H1 (cell line): Measurements from ENCODE around the gene HBB. TPM values are rescaled to one million over a fixed set of nuclear protein-coding genes. Genes with fewer than 3 reads are reported as not detected.
A peak's percentile ranks its signal among the peaks of the same experiment; 100 is the strongest.

Source experiments
- EZH2 ChIP-seq: fragments of 200-600 bp; sonication (generic); IDR thresholded peaks from 2 replicates; pipeline ENCODE4 v1.7.1; 2012; ENCODE audit warnings: low read depth, mild to moderate bottlenecking, moderate library complexity, low read length, inconsistent platforms; ENCODE audit not compliant: severe bottlenecking
- HDAC2 ChIP-seq, 2 experiments: fragments of 300-600 bp in 1 of 2; sonication (generic) in 1 of 2; IDR thresholded peaks; 2 replicates each; pipeline ENCODE4 v1.6.1; 2011 to 2012; ENCODE audit warnings: low read depth in 2 of 2, low read length in 2 of 2, mild to moderate bottlenecking in 2 of 2, moderate library complexity in 2 of 2, borderline replicate concordance in 1 of 2, inconsistent platforms in 1 of 2
- HDAC6 ChIP-seq: IDR thresholded peaks from one replicate; pipeline ENCODE4 v1.7.1; 2012; ENCODE audit warnings: low read depth, mild to moderate bottlenecking, inconsistent platforms, low read length, moderate library complexity
- JUND ChIP-seq: IDR thresholded peaks from 2 replicates; pipeline ENCODE4 v1.6.1; 2011; ENCODE audit warnings: mild to moderate bottlenecking, improper control_type of control experiment, low read length
- SAP30 ChIP-seq: fragments of 300-600 bp; sonication (generic); IDR thresholded peaks from 2 replicates; pipeline ENCODE4 v1.7.1; 2012; ENCODE audit warnings: low read length, moderate library complexity, mild to moderate bottlenecking, inconsistent platforms; ENCODE audit not compliant: insufficient read depth, insufficient replicate concordance
- SIX5 ChIP-seq: IDR thresholded peaks from 2 replicates; pipeline ENCODE4 v1.6.1; 2011; ENCODE audit warnings: mild to moderate bottlenecking, low read depth, low read length
- SP2 ChIP-seq: IDR thresholded peaks from 2 replicates; pipeline ENCODE4 v1.6.1; 2012; ENCODE audit warnings: mild to moderate bottlenecking, low read length, inconsistent platforms
- TCF12 ChIP-seq: IDR thresholded peaks from 2 replicates; pipeline ENCODE4 v1.6.1; 2011; ENCODE audit warnings: low read depth, mild to moderate bottlenecking, low read length
- YY1 ChIP-seq: IDR thresholded peaks from 2 replicates; pipeline ENCODE4 v1.6.1; 2011; ENCODE audit warnings: low read depth, mild to moderate bottlenecking, low read length
- polyA plus RNA-seq, 7 experiments: library from polyadenylated mRNA; depleted of rRNA in 3 of 7; stranded (reverse) in 5 of 7; unstranded in 2 of 7; fragments of >200 nt in 5 of 7; fragments of 200-250 nt in 2 of 7; gene quantifications; 1 replicate in 5 of 7; 2 replicates in 1 of 7; 4 replicates in 1 of 7; pipeline versions ENCODE4 v1.2.1 to v1.2.3, GENCODE V29; 2011 to 2013; ENCODE audit warnings: missing spikeins in 2 of 7, mixed read lengths in 2 of 7
- total RNA-seq: library from RNA; stranded (reverse); fragmentation: NEBNext Ultra II Directional; extraction: Animal tissue kit (Norgen Biotek cat#: 25700); gene quantifications from 2 replicates; pipeline ENCODE4 v1.2.1, GENCODE V29; 2021
- TF ChIP-seq, protein P1 (sequence below): fragments of 300-600 bp; sonication (generic); IDR thresholded peaks from 2 replicates; pipeline ENCODE4 v1.7.1; 2012; ENCODE audit warnings: low read length, moderate library complexity, mild to moderate bottlenecking, inconsistent platforms; ENCODE audit not compliant: insufficient replicate concordance
- TF ChIP-seq, protein P2 (sequence below): IDR thresholded peaks from 2 replicates; pipeline ENCODE4 v1.6.1; 2011; ENCODE audit warnings: low read depth, mild to moderate bottlenecking, low read length; ENCODE audit not compliant: insufficient read depth

The HBB gene
- total and polyA plus RNA-seq, 2 of the 8 experiments (the other 6 are each of a cell fraction or from before 2014, with no cell fraction given), result not detected

- TF ChIP-seq JUND, result no peak
- no peak for TF ChIP-seq HDAC6
- 0 out of 4 replicates have a peak, but pooled peaks of 1 of the 2 experiments have one; percentile 61 for TF ChIP-seq HDAC2 (IDR thresholded peaks at IDR 0.05; ENCODE audit: borderline replicate concordance in 1 of 2, low read depth in 2 of 2, low read length in 2 of 2)
- no peak for TF ChIP-seq YY1
- TF ChIP-seq, protein P1, sequence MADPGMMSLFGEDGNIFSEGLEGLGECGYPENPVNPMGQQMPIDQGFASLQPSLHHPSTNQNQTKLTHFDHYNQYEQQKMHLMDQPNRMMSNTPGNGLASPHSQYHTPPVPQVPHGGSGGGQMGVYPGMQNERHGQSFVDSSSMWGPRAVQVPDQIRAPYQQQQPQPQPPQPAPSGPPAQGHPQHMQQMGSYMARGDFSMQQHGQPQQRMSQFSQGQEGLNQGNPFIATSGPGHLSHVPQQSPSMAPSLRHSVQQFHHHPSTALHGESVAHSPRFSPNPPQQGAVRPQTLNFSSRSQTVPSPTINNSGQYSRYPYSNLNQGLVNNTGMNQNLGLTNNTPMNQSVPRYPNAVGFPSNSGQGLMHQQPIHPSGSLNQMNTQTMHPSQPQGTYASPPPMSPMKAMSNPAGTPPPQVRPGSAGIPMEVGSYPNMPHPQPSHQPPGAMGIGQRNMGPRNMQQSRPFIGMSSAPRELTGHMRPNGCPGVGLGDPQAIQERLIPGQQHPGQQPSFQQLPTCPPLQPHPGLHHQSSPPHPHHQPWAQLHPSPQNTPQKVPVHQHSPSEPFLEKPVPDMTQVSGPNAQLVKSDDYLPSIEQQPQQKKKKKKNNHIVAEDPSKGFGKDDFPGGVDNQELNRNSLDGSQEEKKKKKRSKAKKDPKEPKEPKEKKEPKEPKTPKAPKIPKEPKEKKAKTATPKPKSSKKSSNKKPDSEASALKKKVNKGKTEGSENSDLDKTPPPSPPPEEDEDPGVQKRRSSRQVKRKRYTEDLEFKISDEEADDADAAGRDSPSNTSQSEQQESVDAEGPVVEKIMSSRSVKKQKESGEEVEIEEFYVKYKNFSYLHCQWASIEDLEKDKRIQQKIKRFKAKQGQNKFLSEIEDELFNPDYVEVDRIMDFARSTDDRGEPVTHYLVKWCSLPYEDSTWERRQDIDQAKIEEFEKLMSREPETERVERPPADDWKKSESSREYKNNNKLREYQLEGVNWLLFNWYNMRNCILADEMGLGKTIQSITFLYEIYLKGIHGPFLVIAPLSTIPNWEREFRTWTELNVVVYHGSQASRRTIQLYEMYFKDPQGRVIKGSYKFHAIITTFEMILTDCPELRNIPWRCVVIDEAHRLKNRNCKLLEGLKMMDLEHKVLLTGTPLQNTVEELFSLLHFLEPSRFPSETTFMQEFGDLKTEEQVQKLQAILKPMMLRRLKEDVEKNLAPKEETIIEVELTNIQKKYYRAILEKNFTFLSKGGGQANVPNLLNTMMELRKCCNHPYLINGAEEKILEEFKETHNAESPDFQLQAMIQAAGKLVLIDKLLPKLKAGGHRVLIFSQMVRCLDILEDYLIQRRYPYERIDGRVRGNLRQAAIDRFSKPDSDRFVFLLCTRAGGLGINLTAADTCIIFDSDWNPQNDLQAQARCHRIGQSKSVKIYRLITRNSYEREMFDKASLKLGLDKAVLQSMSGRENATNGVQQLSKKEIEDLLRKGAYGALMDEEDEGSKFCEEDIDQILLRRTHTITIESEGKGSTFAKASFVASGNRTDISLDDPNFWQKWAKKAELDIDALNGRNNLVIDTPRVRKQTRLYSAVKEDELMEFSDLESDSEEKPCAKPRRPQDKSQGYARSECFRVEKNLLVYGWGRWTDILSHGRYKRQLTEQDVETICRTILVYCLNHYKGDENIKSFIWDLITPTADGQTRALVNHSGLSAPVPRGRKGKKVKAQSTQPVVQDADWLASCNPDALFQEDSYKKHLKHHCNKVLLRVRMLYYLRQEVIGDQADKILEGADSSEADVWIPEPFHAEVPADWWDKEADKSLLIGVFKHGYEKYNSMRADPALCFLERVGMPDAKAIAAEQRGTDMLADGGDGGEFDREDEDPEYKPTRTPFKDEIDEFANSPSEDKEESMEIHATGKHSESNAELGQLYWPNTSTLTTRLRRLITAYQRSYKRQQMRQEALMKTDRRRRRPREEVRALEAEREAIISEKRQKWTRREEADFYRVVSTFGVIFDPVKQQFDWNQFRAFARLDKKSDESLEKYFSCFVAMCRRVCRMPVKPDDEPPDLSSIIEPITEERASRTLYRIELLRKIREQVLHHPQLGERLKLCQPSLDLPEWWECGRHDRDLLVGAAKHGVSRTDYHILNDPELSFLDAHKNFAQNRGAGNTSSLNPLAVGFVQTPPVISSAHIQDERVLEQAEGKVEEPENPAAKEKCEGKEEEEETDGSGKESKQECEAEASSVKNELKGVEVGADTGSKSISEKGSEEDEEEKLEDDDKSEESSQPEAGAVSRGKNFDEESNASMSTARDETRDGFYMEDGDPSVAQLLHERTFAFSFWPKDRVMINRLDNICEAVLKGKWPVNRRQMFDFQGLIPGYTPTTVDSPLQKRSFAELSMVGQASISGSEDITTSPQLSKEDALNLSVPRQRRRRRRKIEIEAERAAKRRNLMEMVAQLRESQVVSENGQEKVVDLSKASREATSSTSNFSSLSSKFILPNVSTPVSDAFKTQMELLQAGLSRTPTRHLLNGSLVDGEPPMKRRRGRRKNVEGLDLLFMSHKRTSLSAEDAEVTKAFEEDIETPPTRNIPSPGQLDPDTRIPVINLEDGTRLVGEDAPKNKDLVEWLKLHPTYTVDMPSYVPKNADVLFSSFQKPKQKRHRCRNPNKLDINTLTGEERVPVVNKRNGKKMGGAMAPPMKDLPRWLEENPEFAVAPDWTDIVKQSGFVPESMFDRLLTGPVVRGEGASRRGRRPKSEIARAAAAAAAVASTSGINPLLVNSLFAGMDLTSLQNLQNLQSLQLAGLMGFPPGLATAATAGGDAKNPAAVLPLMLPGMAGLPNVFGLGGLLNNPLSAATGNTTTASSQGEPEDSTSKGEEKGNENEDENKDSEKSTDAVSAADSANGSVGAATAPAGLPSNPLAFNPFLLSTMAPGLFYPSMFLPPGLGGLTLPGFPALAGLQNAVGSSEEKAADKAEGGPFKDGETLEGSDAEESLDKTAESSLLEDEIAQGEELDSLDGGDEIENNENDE, result peak; percentile 83
- no peak for TF ChIP-seq SP2
- TF ChIP-seq TCF12, result peak; percentile 71
- no peak for TF ChIP-seq EZH2
- TF ChIP-seq SIX5, result no peak
- TF ChIP-seq, protein P2, sequence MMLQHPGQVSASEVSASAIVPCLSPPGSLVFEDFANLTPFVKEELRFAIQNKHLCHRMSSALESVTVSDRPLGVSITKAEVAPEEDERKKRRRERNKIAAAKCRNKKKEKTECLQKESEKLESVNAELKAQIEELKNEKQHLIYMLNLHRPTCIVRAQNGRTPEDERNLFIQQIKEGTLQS, result no peak
- no peak for TF ChIP-seq SAP30
Measured at GRCh38 chr11:5257296-5257695, 30.4 kb upstream of the HBB start (continued).
